Tibial nerve (tissue), 4 donors: ENCODE results near the gene SETD3. TPM values are rescaled to one million over a fixed set of nuclear protein-coding genes. Genes with fewer than 3 reads are reported as not detected.

ENCODE experiments used
- DNase-seq, 2 donors: peaks; one replicate each; pipeline ENCODE4 v3.0.0-alpha.2; 2019; ENCODE audit warnings: low spot score in 2 of 2
- H3K27ac ChIP-seq, 4 donors: fragments of 200-600 bp; sonication (generic) in 3 of 4; one replicate each; pipeline ENCODE4 v1.5.1; 2017 to 2019; ENCODE audit warnings: mild to moderate bottlenecking in 1 of 4
- H3K27me3 ChIP-seq, 2 donors: fragments of 200-600 bp; sonication (generic) in 1 of 2; one replicate each; pipeline versions ENCODE4 v1.5.1 to v1.6.0; 2017 to 2019
- H3K36me3 ChIP-seq, 3 donors: fragments of 200-600 bp; sonication (generic); one replicate each; pipeline ENCODE4 v1.5.1; 2018 to 2019
- H3K4me1 ChIP-seq, 4 donors: fragments of 200-600 bp; sonication (generic) in 3 of 4; one replicate each; pipeline ENCODE4 v1.5.1; 2017 to 2019
- H3K4me3 ChIP-seq, 4 donors: fragments of 200-600 bp; sonication (generic) in 3 of 4; one replicate each; pipeline ENCODE4 v1.5.1; 2017 to 2019; ENCODE audit warnings: mild to moderate bottlenecking in 1 of 4, moderate library complexity in 1 of 4
- H3K9me3 ChIP-seq, 4 donors: fragments of 200-600 bp; sonication (generic) in 3 of 4; one replicate each; pipeline ENCODE4 v1.5.1; 2017 to 2019
- CTCF ChIP-seq, 5 experiments: fragments of 200-600 bp in 3 of 5; fragments of 450-650 bp in 2 of 5; sonication (generic) in 3 of 5; IDR thresholded peaks; one replicate each; pipeline ENCODE4 v1.5.1; 2016 to 2019; ENCODE audit warnings: antibody characterized with exemption in 5 of 5, mild to moderate bottlenecking in 3 of 5, moderate library complexity in 2 of 5
- EP300 ChIP-seq, 2 donors: sonication (generic); formaldehyde crosslinking; IDR thresholded peaks; one replicate each; pipeline ENCODE4 v1.6.1; 2017; ENCODE audit warnings: antibody characterized with exemption in 2 of 2, mild to moderate bottlenecking in 1 of 2
- POLR2A ChIP-seq, 2 donors: fragments of 450-650 bp; IDR thresholded peaks; one replicate each; pipeline ENCODE4 v1.6.1; 2017; ENCODE audit warnings: antibody characterized with exemption in 2 of 2, mild to moderate bottlenecking in 2 of 2, moderate library complexity in 2 of 2
- WGBS, 2 donors: methylation state at CpG; one replicate each; pipeline ENCODE4 v1.1.5; 2018; 5-methylcytosine and 5-hydroxymethylcytosine counted together
- total RNA-seq, 4 donors: library from RNA; depleted of rRNA; stranded (reverse); fragments of >200 nt; gene quantifications; one replicate each; pipeline ENCODE4 v1.1.0, GENCODE V29; 2016

The SETD3 gene
- total RNA-seq, 4 donors from 2014 or later = 63.3 to 118 (median 80.6) TPM

- H3K27ac ChIP-seq = no peak overlapping the region
- peaks cover 0 to 45% (median 1%) of the 10 kb centered on the region in 4 donors for H3K4me1 ChIP-seq
- TF ChIP-seq EP300 (IDR thresholded peaks at IDR 0.05) = no peak
- TF ChIP-seq POLR2A (IDR thresholded peaks at IDR 0.05) = no peak
- TF ChIP-seq CTCF (IDR thresholded peaks at IDR 0.05) = no peak
- no peaks in the 10 kb centered on the region for H3K9me3 ChIP-seq
- WGBS, 2 donors = 73 to 75% methylated on average over 3 of the region's 3 CpGs
- DNase-seq = no peak
- no peaks in the 10 kb centered on the region for H3K27me3 ChIP-seq
- no peaks in the 10 kb centered on the region for H3K36me3 ChIP-seq
- no peak overlapping the region for H3K4me3 ChIP-seq
These were observed 7.2 kb downstream of the SETD3 start for GRCh38 chr14:99473458-99473857.

GRCh38 chr14:99472937-99473336 is 7.7 kb downstream of the SETD3 start:
- no peaks in the 10 kb centered on the region for H3K36me3 ChIP-seq
- H3K4me1 ChIP-seq = peaks cover 0 to 45% (median 0%) of the 10 kb centered on the region in 4 donors
- H3K9me3 ChIP-seq = no peaks in the 10 kb centered on the region
- no peak overlapping the region for H3K4me3 ChIP-seq
- H3K27me3 ChIP-seq = no peaks in the 10 kb centered on the region
- no peak overlapping the region for H3K27ac ChIP-seq
- 72 to 75% methylated on average over 4 of the region's 4 CpGs for WGBS, 2 donors
- no peak for DNase-seq
- TF ChIP-seq CTCF (IDR thresholded peaks at IDR 0.05) (no peak), POLR2A (IDR thresholded peaks at IDR 0.05) (no peak), EP300 (IDR thresholded peaks at IDR 0.05) (no peak)

GRCh38 chr14:99471731-99472130 is 8.9 kb downstream of the SETD3 start:
- WGBS, 2 donors = 85% methylated on average over 7 of the region's 7 CpGs
- no peak for TF ChIP-seq POLR2A (IDR thresholded peaks at IDR 0.05)
- TF ChIP-seq CTCF (IDR thresholded peaks at IDR 0.05) = no peak
- H3K27ac ChIP-seq = no peak overlapping the region
- no peak overlapping the region for H3K4me3 ChIP-seq
- H3K4me1 ChIP-seq = peaks cover 0 to 49% (median 3%) of the 10 kb centered on the region in 4 donors
- no peak for DNase-seq
- no peaks in the 10 kb centered on the region for H3K27me3 ChIP-seq
- no peaks in the 10 kb centered on the region for H3K36me3 ChIP-seq
- no peaks in the 10 kb centered on the region for H3K9me3 ChIP-seq

- peaks cover 0 to 35% (median 3%) of the 10 kb centered on the region in 4 donors for H3K4me1 ChIP-seq
- WGBS, 2 donors = 75 to 77% methylated on average over 8 of the region's 8 CpGs
- no peaks in the 10 kb centered on the region for H3K9me3 ChIP-seq
- DNase-seq = no peak
- H3K36me3 ChIP-seq = peaks cover 0 to 17% (median 0%) of the 10 kb centered on the region in 3 donors
- no peak overlapping the region for H3K27ac ChIP-seq
- TF ChIP-seq CTCF (IDR thresholded peaks at IDR 0.05) (no peak), EP300 (IDR thresholded peaks at IDR 0.05) (no peak)
- no peak overlapping the region for H3K4me3 ChIP-seq
- H3K27me3 ChIP-seq = no peaks in the 10 kb centered on the region
These were observed 11.6 kb downstream of the SETD3 start for GRCh38 chr14:99468836-99469592.

GRCh38 chr14:99468081-99468480 is 12.6 kb downstream of the SETD3 start:
- 76 to 86% methylated on average over 4 of the region's 4 CpGs for whole genome bisulfite sequencing, 2 donors
- DNase-seq = no peak
- H3K4me1 ChIP-seq = peaks cover 0 to 29% (median 3%) of the 10 kb centered on the region in 4 donors
- H3K27ac ChIP-seq = no peak overlapping the region
- H3K9me3 ChIP-seq = no peaks in the 10 kb centered on the region
- peaks cover 0 to 24% (median 0%) of the 10 kb centered on the region in 3 donors for H3K36me3 ChIP-seq
- no peak overlapping the region for H3K4me3 ChIP-seq
- H3K27me3 ChIP-seq = no peaks in the 10 kb centered on the region
- TF ChIP-seq CTCF (IDR thresholded peaks at IDR 0.05) = no peak
- no peak for TF ChIP-seq EP300 (IDR thresholded peaks at IDR 0.05)
- TF ChIP-seq POLR2A (IDR thresholded peaks at IDR 0.05) = no peak
